SK-N-SH (cell line): ENCODE results near the gene DES. TPM values are rescaled to one million over a fixed set of nuclear protein-coding genes. Genes with fewer than 3 reads are reported as not detected.

Experiments used
- CTCF ChIA-PET: fragments of 300-600, 350-600 bp; formaldehyde crosslinking; extraction: SDS; loops from one replicate; lab custom pipeline; 2021; lab: Yijun Ruan, JAX
- POLR2A ChIA-PET: fragments of 350-600 bp; sonication (Branson Sonifier 250); formaldehyde crosslinking; extraction: SDS; loops from one replicate; lab custom pipeline; 2020; ENCODE audit warnings: antibody characterized with exemption, inconsistent platforms; lab: Yijun Ruan, JAX
- DNase-seq: peaks from one replicate; pipeline ENCODE4 v3.0.0; 2012
- H2AFZ ChIP-seq: fragments of 200-600 bp; sonication (generic); 2 replicates; pipeline ENCODE4 v1.8.1; 2016; ENCODE audit warnings: antibody characterized with exemption, mild to moderate bottlenecking, low read depth
- H3F3A ChIP-seq: fragments of 200-600 bp; sonication (generic); replicated peaks from 2 replicates; pipeline ENCODE3; 2016; ENCODE audit warnings: antibody characterized with exemption, mild to moderate bottlenecking; ENCODE audit not compliant: insufficient read depth
- H3K27ac ChIP-seq, 2 experiments: fragments of 200-500 bp in 1 of 2; fragments of 200-600 bp in 1 of 2; sonication (Bioruptor generic) in 1 of 2; sonication (generic), shearing (Covaris generic) in 1 of 2; 2 replicates each; pipeline versions ENCODE4 v1.5.1 to v1.6.1; 2014 to 2016; ENCODE audit warnings: low read depth in 2 of 2, inconsistent platforms in 1 of 2, low read length in 1 of 2, mild to moderate bottlenecking in 1 of 2, mixed read lengths in 1 of 2
- H3K27me3 ChIP-seq: fragments of 200-600 bp; sonication (generic), shearing (Covaris generic); 2 replicates; pipeline ENCODE4 v1.6.1; 2016; ENCODE audit warnings: mixed run types; ENCODE audit not compliant: insufficient read depth
- H3K36me3 ChIP-seq, 2 experiments: fragments of 200-500 bp in 1 of 2; fragments of 200-600 bp in 1 of 2; sonication (Bioruptor generic) in 1 of 2; sonication (generic) in 1 of 2; replicated peaks in 1 of 2; 2 replicates each; pipeline versions ENCODE3 to v1.5.1; 2014 to 2016; ENCODE audit warnings: low read length in 1 of 2, mild to moderate bottlenecking in 1 of 2; ENCODE audit not compliant: insufficient read depth in 2 of 2, control insufficient read depth in 1 of 2
- H3K4me1 ChIP-seq, 2 experiments: fragments of 200-500 bp in 1 of 2; fragments of 200-600 bp in 1 of 2; sonication (Bioruptor generic) in 1 of 2; sonication (generic), shearing (Covaris generic) in 1 of 2; 2 replicates each; pipeline versions ENCODE4 v1.5.1 to v1.6.1; 2014 to 2016; ENCODE audit warnings: low read depth in 1 of 2, low read length in 1 of 2, mixed run types in 1 of 2; ENCODE audit not compliant: insufficient read depth in 2 of 2, control insufficient read depth in 1 of 2
- H3K4me2 ChIP-seq: fragments of 200-600 bp; sonication (generic), shearing (Covaris generic); 2 replicates; pipeline ENCODE4 v1.6.1; 2017; ENCODE audit warnings: mixed run types
- H3K4me3 ChIP-seq, 2 experiments: fragments of 200-500 bp in 1 of 2; fragments of 200-600 bp in 1 of 2; sonication (Bioruptor generic) in 1 of 2; sonication (generic), shearing (Covaris generic) in 1 of 2; 2 replicates each; pipeline versions ENCODE4 v1.5.1 to v1.8.1; 2014 to 2016; ENCODE audit warnings: low read depth in 2 of 2, inconsistent platforms in 1 of 2, low read length in 1 of 2, mild to moderate bottlenecking in 1 of 2, mixed read lengths in 1 of 2, moderate library complexity in 1 of 2
- H3K79me2 ChIP-seq: fragments of 200-600 bp; sonication (generic); 2 replicates; pipeline ENCODE4 v1.8.1; 2017; ENCODE audit warnings: mild to moderate bottlenecking; ENCODE audit not compliant: insufficient read depth
- H3K9ac ChIP-seq: fragments of 200-600 bp; sonication (generic); 2 replicates; pipeline ENCODE4 v1.6.1; 2017; ENCODE audit warnings: mixed run types
- H3K9me2 ChIP-seq: fragments of 200-600 bp; sonication (generic); 2 replicates; pipeline ENCODE4 v1.6.1; 2017; ENCODE audit warnings: mixed run types
- H3K9me3 ChIP-seq: fragments of 200-600 bp; sonication (generic); 2 replicates; pipeline ENCODE4 v1.6.1; 2017; ENCODE audit warnings: mixed run types, mild to moderate bottlenecking, moderate library complexity
- H4K20me1 ChIP-seq: fragments of 200-600 bp; sonication (generic); 2 replicates; pipeline ENCODE4 v1.6.1; 2017; ENCODE audit warnings: mild to moderate bottlenecking, mixed run types; ENCODE audit not compliant: insufficient read depth
- EZH2phosphoT487 ChIP-seq: fragments of 200-600 bp; sonication (generic); IDR thresholded peaks from 2 replicates; pipeline ENCODE4 v1.6.1; 2017; ENCODE audit warnings: low read depth, mixed run types, mild to moderate bottlenecking, antibody characterized with exemption, moderate library complexity, borderline replicate concordance
- FOXJ3 ChIP-seq: sonication (generic); formaldehyde crosslinking; IDR thresholded peaks from 2 replicates; pipeline ENCODE4 v1.5.1; 2020; ENCODE audit warnings: mild to moderate bottlenecking, missing genetic modification reagents
- GABPA ChIP-seq: IDR thresholded peaks from 2 replicates; pipeline ENCODE4 v1.4.0; 2012; ENCODE audit warnings: low read depth, mild to moderate bottlenecking
- GATA2 ChIP-seq: sonication (generic); formaldehyde crosslinking; IDR thresholded peaks from 2 replicates; pipeline ENCODE4 v1.5.0; 2020; ENCODE audit warnings: mild to moderate bottlenecking, missing genetic modification reagents
- MXI1 ChIP-seq: IDR thresholded peaks from 2 replicates; pipeline ENCODE4 v1.6.1; 2012; ENCODE audit warnings: mild to moderate bottlenecking, low read depth, low read length, improper control_type of control experiment
- NFIC ChIP-seq: IDR thresholded peaks from 2 replicates; pipeline ENCODE4 v1.4.0; 2012; ENCODE audit warnings: borderline replicate concordance
- NRF1 ChIP-seq: IDR thresholded peaks from 2 replicates; pipeline ENCODE4 v1.6.1; 2012; ENCODE audit warnings: low read depth, mild to moderate bottlenecking, low read length
- POLR2AphosphoS5 ChIP-seq: IDR thresholded peaks from 2 replicates; pipeline ENCODE4 v1.6.1; 2012; ENCODE audit warnings: low read depth, low read length
- RAD21 ChIP-seq: IDR thresholded peaks from 2 replicates; pipeline ENCODE4 v1.6.1; 2012; ENCODE audit warnings: mild to moderate bottlenecking, low read length
- RCOR1 ChIP-seq: fragments of 150-350 bp; IDR thresholded peaks from 2 replicates; pipeline ENCODE4 v1.6.1; 2017; ENCODE audit warnings: antibody characterized with exemption, low read length
- RFX5 ChIP-seq: IDR thresholded peaks from 2 replicates; pipeline ENCODE4 v1.6.1; 2012; ENCODE audit warnings: mild to moderate bottlenecking, improper control_type of control experiment, low read length
- RXRA ChIP-seq: IDR thresholded peaks from 2 replicates; pipeline ENCODE4 v1.4.0; 2012; ENCODE audit warnings: low read depth, mild to moderate bottlenecking, borderline replicate concordance
- SIN3A ChIP-seq: IDR thresholded peaks from 2 replicates; pipeline ENCODE4 v1.6.1; 2012; ENCODE audit warnings: low read depth, mild to moderate bottlenecking, low read length, moderate library complexity, borderline replicate concordance
- WGBS: methylation state at CpG from one replicate; pipeline ENCODE4 v1.1.6; 2017; ENCODE audit warnings: low lambda C conversion rate; 5-methylcytosine and 5-hydroxymethylcytosine counted together
- polyA plus RNA-seq, 3 experiments: library from polyadenylated mRNA; depleted of rRNA; stranded (reverse); fragments of >200 nt; gene quantifications; 2 replicates each; pipeline ENCODE4 v1.2.3, GENCODE V29; 2012
- TF ChIP-seq, protein P1 (sequence below): IDR thresholded peaks from 2 replicates; pipeline ENCODE4 v1.6.1; 2012; ENCODE audit warnings: mild to moderate bottlenecking, low read depth, low read length, moderate library complexity
- TF ChIP-seq, protein P2 (sequence below): IDR thresholded peaks from 2 replicates; pipeline ENCODE4 v1.4.0; 2012; ENCODE audit warnings: low read depth, borderline replicate concordance
- TF ChIP-seq, protein P3 (sequence below): fragments of 200-600 bp; sonication (generic); IDR thresholded peaks from 2 replicates; pipeline ENCODE4 v1.6.1; 2017; ENCODE audit warnings: antibody characterized with exemption, mild to moderate bottlenecking, moderate library complexity
- TF ChIP-seq, protein P4 (sequence below): fragments of 150-350 bp; IDR thresholded peaks from 2 replicates; pipeline ENCODE4 v1.6.1; 2016; ENCODE audit warnings: mild to moderate bottlenecking, low read depth, low read length
- TF ChIP-seq, protein P5 (sequence below): IDR thresholded peaks from 2 replicates; pipeline ENCODE4; 2012
- TF ChIP-seq, protein P6 (sequence below): fragments of 150-350 bp; IDR thresholded peaks from 2 replicates; pipeline ENCODE4 v1.6.1; 2017; ENCODE audit warnings: antibody characterized with exemption, low read length, low read depth, borderline replicate concordance

Gene DES
- polyA plus RNA-seq, 1 of the 3 experiments (the other 2 are of a cell fraction) = 0.21 TPM

DNA sequence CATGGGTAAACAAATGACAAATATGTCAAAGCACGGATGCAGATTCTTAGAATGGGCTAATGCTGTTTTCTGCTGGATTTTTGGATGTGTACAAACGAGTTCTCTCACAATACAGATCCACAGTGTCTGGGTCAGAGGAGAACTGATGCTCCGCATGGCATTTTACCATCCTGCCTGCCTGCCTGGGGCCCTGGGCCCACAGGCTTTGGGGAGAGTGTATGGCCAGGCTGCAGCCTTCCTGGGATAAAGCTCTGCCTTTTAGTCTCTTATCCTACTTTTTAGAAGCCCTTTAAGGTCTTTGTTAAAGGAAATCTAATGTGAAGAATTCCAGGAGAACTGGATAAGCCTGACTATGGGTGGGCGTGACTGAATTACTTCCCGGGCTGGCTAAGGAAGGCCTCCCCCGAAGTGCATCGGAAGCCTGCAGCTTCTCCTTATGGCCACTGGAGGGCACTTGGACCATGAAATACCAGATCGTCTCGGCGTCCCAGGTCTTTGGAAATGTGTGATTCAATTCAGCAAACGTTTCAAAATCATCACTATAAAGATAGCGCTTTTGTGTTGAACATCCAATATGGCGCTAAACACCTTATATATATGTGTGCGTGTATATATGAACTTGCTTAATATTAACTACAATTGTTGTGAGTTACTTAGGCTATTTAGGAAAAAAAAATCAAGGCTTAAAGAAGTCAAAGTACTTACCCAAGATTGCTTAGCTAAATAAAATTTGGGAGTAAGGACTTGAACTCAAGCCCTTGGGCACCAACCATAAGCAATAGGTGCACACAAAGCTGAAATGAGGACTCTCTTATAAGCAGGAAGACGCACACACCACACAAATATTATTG lies 15.3 kb upstream of the DES start:
- Histone ChIP-seq H4K20me1 (no peaks in the 10 kb centered on the region), H3K4me3 (no peak overlapping the region; a peak in 1 of 4 replicates), H3K4me1 (peaks cover 20 to 22% of the 10 kb centered on the region in 2 experiments; a peak in 3 of 4 replicates), H3K9ac (no peak overlapping the region), H3K27me3 (no peaks in the 10 kb centered on the region), H3K4me2 (no peak overlapping the region), H3K79me2 (no peaks in the 10 kb centered on the region), H2AFZ (peak overlapping the region; percentile 32; the same call in 1 of the 2 replicates), H3K9me2 (no peaks in the 10 kb centered on the region), H3K36me3 (no peaks in the 10 kb centered on the region), H3K9me3 (no peaks in the 10 kb centered on the region), H3K27ac (no peak overlapping the region), H3F3A (peaks cover 9% of the 10 kb centered on the region)
- ChIA-PET CTCF (interaction anchor here (0.6 to 10.1 kb wide), 53 partner anchors 8 to 286 kb away, joined by 3 to 256 read pairs (median 7); partner anchors contain the start of genes ASIC4, CHPF, DES and DNAJB2), POLR2A (interaction anchor here (1.2 to 1.4 kb wide), 2 partner anchors 14 to 39 kb away, joined by 3 read pairs; no protein-coding TSS in a partner anchor)
- DNase-seq = peak; percentile 87
- WGBS = 15% methylated on average over 14 of the region's 15 CpGs
- TF ChIP-seq GATA2 = no peak
- TF ChIP-seq, protein P1, sequence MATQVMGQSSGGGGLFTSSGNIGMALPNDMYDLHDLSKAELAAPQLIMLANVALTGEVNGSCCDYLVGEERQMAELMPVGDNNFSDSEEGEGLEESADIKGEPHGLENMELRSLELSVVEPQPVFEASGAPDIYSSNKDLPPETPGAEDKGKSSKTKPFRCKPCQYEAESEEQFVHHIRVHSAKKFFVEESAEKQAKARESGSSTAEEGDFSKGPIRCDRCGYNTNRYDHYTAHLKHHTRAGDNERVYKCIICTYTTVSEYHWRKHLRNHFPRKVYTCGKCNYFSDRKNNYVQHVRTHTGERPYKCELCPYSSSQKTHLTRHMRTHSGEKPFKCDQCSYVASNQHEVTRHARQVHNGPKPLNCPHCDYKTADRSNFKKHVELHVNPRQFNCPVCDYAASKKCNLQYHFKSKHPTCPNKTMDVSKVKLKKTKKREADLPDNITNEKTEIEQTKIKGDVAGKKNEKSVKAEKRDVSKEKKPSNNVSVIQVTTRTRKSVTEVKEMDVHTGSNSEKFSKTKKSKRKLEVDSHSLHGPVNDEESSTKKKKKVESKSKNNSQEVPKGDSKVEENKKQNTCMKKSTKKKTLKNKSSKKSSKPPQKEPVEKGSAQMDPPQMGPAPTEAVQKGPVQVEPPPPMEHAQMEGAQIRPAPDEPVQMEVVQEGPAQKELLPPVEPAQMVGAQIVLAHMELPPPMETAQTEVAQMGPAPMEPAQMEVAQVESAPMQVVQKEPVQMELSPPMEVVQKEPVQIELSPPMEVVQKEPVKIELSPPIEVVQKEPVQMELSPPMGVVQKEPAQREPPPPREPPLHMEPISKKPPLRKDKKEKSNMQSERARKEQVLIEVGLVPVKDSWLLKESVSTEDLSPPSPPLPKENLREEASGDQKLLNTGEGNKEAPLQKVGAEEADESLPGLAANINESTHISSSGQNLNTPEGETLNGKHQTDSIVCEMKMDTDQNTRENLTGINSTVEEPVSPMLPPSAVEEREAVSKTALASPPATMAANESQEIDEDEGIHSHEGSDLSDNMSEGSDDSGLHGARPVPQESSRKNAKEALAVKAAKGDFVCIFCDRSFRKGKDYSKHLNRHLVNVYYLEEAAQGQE = no peak
- TF ChIP-seq NRF1 = no peak
- no peak for TF ChIP-seq FOXJ3
- TF ChIP-seq, protein P2, sequence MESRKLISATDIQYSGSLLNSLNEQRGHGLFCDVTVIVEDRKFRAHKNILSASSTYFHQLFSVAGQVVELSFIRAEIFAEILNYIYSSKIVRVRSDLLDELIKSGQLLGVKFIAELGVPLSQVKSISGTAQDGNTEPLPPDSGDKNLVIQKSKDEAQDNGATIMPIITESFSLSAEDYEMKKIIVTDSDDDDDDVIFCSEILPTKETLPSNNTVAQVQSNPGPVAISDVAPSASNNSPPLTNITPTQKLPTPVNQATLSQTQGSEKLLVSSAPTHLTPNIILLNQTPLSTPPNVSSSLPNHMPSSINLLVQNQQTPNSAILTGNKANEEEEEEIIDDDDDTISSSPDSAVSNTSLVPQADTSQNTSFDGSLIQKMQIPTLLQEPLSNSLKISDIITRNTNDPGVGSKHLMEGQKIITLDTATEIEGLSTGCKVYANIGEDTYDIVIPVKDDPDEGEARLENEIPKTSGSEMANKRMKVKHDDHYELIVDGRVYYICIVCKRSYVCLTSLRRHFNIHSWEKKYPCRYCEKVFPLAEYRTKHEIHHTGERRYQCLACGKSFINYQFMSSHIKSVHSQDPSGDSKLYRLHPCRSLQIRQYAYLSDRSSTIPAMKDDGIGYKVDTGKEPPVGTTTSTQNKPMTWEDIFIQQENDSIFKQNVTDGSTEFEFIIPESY = no peak
- TF ChIP-seq NFIC = no peak
- TF ChIP-seq, protein P3, sequence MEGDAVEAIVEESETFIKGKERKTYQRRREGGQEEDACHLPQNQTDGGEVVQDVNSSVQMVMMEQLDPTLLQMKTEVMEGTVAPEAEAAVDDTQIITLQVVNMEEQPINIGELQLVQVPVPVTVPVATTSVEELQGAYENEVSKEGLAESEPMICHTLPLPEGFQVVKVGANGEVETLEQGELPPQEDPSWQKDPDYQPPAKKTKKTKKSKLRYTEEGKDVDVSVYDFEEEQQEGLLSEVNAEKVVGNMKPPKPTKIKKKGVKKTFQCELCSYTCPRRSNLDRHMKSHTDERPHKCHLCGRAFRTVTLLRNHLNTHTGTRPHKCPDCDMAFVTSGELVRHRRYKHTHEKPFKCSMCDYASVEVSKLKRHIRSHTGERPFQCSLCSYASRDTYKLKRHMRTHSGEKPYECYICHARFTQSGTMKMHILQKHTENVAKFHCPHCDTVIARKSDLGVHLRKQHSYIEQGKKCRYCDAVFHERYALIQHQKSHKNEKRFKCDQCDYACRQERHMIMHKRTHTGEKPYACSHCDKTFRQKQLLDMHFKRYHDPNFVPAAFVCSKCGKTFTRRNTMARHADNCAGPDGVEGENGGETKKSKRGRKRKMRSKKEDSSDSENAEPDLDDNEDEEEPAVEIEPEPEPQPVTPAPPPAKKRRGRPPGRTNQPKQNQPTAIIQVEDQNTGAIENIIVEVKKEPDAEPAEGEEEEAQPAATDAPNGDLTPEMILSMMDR = peak; percentile 97
- TF ChIP-seq SIN3A = 0 out of 2 replicates have a peak, but pooled peaks have one; percentile 42
- no peak for TF ChIP-seq RFX5
- no peak for TF ChIP-seq RXRA
- TF ChIP-seq RAD21 = peak; percentile 96
- TF ChIP-seq, protein P4, sequence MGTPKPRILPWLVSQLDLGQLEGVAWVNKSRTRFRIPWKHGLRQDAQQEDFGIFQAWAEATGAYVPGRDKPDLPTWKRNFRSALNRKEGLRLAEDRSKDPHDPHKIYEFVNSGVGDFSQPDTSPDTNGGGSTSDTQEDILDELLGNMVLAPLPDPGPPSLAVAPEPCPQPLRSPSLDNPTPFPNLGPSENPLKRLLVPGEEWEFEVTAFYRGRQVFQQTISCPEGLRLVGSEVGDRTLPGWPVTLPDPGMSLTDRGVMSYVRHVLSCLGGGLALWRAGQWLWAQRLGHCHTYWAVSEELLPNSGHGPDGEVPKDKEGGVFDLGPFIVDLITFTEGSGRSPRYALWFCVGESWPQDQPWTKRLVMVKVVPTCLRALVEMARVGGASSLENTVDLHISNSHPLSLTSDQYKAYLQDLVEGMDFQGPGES = no peak
- TF ChIP-seq RCOR1 = no peak
- TF ChIP-seq EZH2phosphoT487 = no peak
- TF ChIP-seq MXI1 = 0 out of 2 replicates have a peak, but pooled peaks have one; percentile 23
- TF ChIP-seq GABPA = no peak
- TF ChIP-seq POLR2AphosphoS5 = no peak
- TF ChIP-seq, protein P5, sequence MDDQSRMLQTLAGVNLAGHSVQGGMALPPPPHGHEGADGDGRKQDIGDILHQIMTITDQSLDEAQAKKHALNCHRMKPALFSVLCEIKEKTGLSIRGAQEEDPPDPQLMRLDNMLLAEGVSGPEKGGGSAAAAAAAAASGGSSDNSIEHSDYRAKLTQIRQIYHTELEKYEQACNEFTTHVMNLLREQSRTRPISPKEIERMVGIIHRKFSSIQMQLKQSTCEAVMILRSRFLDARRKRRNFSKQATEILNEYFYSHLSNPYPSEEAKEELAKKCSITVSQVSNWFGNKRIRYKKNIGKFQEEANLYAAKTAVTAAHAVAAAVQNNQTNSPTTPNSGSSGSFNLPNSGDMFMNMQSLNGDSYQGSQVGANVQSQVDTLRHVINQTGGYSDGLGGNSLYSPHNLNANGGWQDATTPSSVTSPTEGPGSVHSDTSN = no peak
- TF ChIP-seq, protein P6, sequence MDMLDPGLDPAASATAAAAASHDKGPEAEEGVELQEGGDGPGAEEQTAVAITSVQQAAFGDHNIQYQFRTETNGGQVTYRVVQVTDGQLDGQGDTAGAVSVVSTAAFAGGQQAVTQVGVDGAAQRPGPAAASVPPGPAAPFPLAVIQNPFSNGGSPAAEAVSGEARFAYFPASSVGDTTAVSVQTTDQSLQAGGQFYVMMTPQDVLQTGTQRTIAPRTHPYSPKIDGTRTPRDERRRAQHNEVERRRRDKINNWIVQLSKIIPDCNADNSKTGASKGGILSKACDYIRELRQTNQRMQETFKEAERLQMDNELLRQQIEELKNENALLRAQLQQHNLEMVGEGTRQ = no peak
